Natural killer cell treated with Interleukin-12 subunit alpha and Interleukin-12 subunit beta and Interleukin-15 and Interleukin-18, amount 100 ng/mL, for 72 hours (primary cell): Measurements from ENCODE around the gene CDC14B. TPM values are rescaled to one million over a fixed set of nuclear protein-coding genes. Genes with fewer than 3 reads are reported as not detected.
"Not testable (repeated sequence)": the region's sequence is repeated elsewhere in the genome, so short reads cannot be mapped to it uniquely, and the experiment has no call there.

Source experiments
- ATAC-seq, 2 donors: fragments of 150-1000 bp; cut with Tn5 transposase in 1 of 2; sonication (Bioruptor Pico), chemical (Tn5 transposase) in 1 of 2; 2 replicates each; pipeline ENCODE4 v1.10.0; 2021
- DNase-seq: peaks from one replicate; pipeline ENCODE4 v3.0.0; 2022; ENCODE audit warnings: low spot score
- H3K27ac Mint-ChIP-seq, 2 donors: 1 replicate in 1 of 2; 2 replicates in 1 of 2; pipeline ENCODE4 v1.8.0; 2022; ENCODE audit warnings: mixed read lengths in 2 of 2, mild to moderate bottlenecking in 1 of 2, moderate library complexity in 1 of 2
- H3K27me3 Mint-ChIP-seq, 2 donors: 1 replicate in 1 of 2; 2 replicates in 1 of 2; pipeline ENCODE4 v1.8.0; 2022; ENCODE audit warnings: mixed read lengths in 2 of 2
- H3K36me3 Mint-ChIP-seq: one replicate; pipeline ENCODE4 v1.8.0; 2022; ENCODE audit warnings: mixed read lengths
- H3K4me1 Mint-ChIP-seq, 2 donors: 1 replicate in 1 of 2; 2 replicates in 1 of 2; pipeline ENCODE4 v1.8.0; 2022; ENCODE audit warnings: low read depth in 2 of 2, mixed read lengths in 2 of 2, mild to moderate bottlenecking in 1 of 2
- H3K4me3 Mint-ChIP-seq: one replicate; pipeline ENCODE4 v1.8.0; 2022; ENCODE audit warnings: mixed read lengths
- H3K9me3 Mint-ChIP-seq: 2 replicates; pipeline ENCODE4 v1.8.0; 2022; ENCODE audit warnings: mixed read lengths
- total RNA-seq, 2 donors: library from RNA; stranded (reverse); gene quantifications; one replicate each; pipeline ENCODE4 v1.2.3, GENCODE V29; 2022

Gene CDC14B
- total RNA-seq, 2 donors from 2014 or later = 0.45 to 3.1 TPM

DNA sequence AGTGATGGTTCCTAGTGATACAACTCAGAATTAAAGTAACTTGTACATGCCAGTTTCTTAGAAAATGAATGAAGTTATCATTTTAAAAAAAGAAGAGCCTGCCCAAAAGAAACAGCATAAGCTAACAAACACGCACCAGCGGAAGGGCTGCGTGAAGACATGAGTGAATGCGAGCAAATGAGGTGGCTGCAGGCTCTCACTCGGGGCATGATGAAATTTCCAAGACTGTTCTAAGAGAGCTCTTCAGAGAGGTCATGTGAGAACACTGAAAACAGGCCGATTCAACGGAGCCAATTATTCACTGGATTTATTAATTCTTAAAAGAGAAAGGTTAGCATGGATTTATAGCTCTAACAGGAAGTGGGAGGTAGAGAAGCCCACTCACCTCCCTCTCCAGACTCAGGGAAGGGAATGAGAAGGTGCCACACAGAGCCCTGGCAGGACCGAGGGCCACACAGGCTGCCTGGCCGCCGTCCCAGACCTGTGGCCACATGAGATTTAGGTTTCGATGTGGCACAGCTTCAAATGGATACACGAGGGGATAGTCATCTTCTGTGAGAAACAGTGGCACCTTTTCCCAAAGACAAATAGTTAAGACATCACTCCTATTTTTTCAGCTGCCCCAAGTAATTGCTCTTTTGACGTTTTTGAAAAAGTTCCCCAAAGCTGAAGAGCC, 114.2 kb downstream of the CDC14B start:
- Mint-ChIP-seq H3K27me3 (peaks cover 0 to 11% of the 10 kb centered on the region in 2 donors), H3K36me3 (no peaks in the 10 kb centered on the region), H3K27ac (no peak overlapping the region), H3K9me3 (no peaks in the 10 kb centered on the region), H3K4me1 (no peaks in the 10 kb centered on the region), H3K4me3 (no peak overlapping the region)
- ATAC-seq (no peak), DNase-seq (no peak)

DNA sequence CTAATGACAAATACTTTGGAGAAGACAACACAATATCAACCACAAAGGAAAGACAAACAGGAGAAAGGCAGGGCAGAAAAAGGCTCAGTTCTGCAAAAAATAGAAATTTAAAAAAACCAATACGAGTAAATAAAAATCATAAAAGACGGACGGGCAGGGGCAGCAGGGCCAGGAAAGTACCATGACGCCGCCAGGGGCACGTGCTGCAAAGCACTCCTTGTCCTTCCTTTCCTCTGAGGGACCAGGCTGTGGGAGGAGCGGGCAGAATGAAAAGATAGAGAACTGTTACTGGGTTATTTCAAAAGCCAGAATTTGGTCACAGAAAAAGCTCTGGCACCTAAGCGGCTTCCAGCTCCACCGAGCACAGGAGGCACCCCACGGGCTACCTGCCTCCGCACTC, 115.7 kb downstream of the CDC14B start:
- peaks cover 0 to 11% of the 10 kb centered on the region in 2 donors for H3K27me3 Mint-ChIP-seq
- DNase-seq (no peak), ATAC-seq (no peak)
- no peaks in the 10 kb centered on the region for H3K4me1 Mint-ChIP-seq
- H3K36me3 Mint-ChIP-seq = no peaks in the 10 kb centered on the region
- no peak overlapping the region for H3K4me3 Mint-ChIP-seq
- H3K9me3 Mint-ChIP-seq = no peaks in the 10 kb centered on the region
- H3K27ac Mint-ChIP-seq = no peak overlapping the region

DNA sequence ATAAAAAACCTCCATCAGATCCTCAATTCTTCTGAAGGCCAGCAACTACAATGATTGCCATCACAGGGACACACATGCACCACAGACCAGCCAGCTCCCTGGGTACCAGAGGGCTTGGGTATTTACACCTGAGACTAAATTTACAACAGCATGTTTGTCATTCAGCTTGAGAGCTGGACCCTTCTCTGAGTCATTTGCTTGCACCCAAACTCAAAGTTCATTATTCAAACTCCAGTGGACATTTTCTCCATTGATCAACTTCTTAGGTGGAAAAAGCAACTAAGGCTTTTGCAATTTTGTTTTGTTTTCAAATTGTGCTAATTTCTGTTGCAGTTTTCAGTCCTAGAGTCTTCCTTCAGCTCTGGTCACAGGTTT, 116.3 kb downstream of the CDC14B start:
- peaks cover 0 to 11% of the 10 kb centered on the region in 2 donors for H3K27me3 Mint-ChIP-seq
- not testable (repeated sequence) for H3K36me3 Mint-ChIP-seq, H3K4me3 Mint-ChIP-seq, DNase-seq, H3K4me1 Mint-ChIP-seq, H3K27ac Mint-ChIP-seq, ATAC-seq, H3K9me3 Mint-ChIP-seq

- H3K4me1 Mint-ChIP-seq = no peaks in the 10 kb centered on the region
- H3K36me3 Mint-ChIP-seq = no peaks in the 10 kb centered on the region
- no peak for ATAC-seq
- H3K27ac Mint-ChIP-seq = no peak overlapping the region
- peaks cover 0 to 11% of the 10 kb centered on the region in 2 donors for H3K27me3 Mint-ChIP-seq
- H3K4me3 Mint-ChIP-seq = no peak overlapping the region
- H3K9me3 Mint-ChIP-seq = no peaks in the 10 kb centered on the region
- DNase-seq = no peak
Measured at GRCh38 chr9:96502539-96503373, 116.9 kb downstream of the CDC14B start.

GRCh38 chr9:96501633-96502538, 117.8 kb downstream of the CDC14B start:
- no peaks in the 10 kb centered on the region for H3K9me3 Mint-ChIP-seq
- DNase-seq = no peak
- ATAC-seq = no peak
- no peak overlapping the region for H3K27ac Mint-ChIP-seq
- H3K4me1 Mint-ChIP-seq = no peaks in the 10 kb centered on the region
- H3K36me3 Mint-ChIP-seq = no peaks in the 10 kb centered on the region
- H3K4me3 Mint-ChIP-seq = no peak overlapping the region
- H3K27me3 Mint-ChIP-seq = peaks cover 0 to 11% of the 10 kb centered on the region in 2 donors

GRCh38 chr9:96500696-96501632, 118.7 kb downstream of the CDC14B start:
- DNase-seq (no peak), ATAC-seq (no peak)
- Mint-ChIP-seq H3K4me3 (no peak overlapping the region), H3K27me3 (peaks cover 0 to 11% of the 10 kb centered on the region in 2 donors), H3K4me1 (no peaks in the 10 kb centered on the region), H3K27ac (no peak overlapping the region), H3K36me3 (no peaks in the 10 kb centered on the region), H3K9me3 (no peaks in the 10 kb centered on the region)

- no peak for DNase-seq
- Mint-ChIP-seq H3K27me3 (peaks cover 0 to 8% of the 10 kb centered on the region in 2 donors), H3K9me3 (no peaks in the 10 kb centered on the region), H3K36me3 (no peaks in the 10 kb centered on the region), H3K4me1 (no peaks in the 10 kb centered on the region), H3K4me3 (no peak overlapping the region), H3K27ac (no peak overlapping the region)
- no peak for ATAC-seq
Measured at GRCh38 chr9:96499257-96499656, 120.4 kb downstream of the CDC14B start.

DNA sequence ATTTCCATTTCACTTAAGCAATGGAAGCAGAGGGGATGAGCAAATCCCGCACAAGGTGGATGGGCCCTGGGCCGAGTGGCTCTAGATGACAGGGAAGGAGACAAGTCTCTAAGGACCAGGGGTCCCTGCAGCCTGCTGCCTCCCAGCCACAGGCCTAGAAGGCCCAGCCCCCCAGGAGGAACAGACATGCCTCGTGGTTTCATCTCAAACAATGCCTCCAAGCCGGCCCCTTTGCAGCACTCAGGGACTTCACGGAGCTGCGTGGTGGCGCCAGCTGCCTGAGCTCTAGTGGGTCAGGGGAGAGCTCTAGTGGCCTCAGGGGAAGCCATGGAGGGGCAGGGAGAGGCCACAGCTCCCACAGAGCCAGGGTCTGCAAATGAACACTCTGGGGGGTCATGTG, 120.8 kb downstream of the CDC14B start:
- no peak for DNase-seq
- Mint-ChIP-seq H3K9me3 (no peaks in the 10 kb centered on the region), H3K27ac (no peak overlapping the region), H3K27me3 (peaks cover 0 to 5% of the 10 kb centered on the region in 2 donors), H3K4me3 (no peak overlapping the region), H3K4me1 (no peaks in the 10 kb centered on the region), H3K36me3 (no peaks in the 10 kb centered on the region)
- peak in 1 of 2 donors; percentile 18 for ATAC-seq

DNA sequence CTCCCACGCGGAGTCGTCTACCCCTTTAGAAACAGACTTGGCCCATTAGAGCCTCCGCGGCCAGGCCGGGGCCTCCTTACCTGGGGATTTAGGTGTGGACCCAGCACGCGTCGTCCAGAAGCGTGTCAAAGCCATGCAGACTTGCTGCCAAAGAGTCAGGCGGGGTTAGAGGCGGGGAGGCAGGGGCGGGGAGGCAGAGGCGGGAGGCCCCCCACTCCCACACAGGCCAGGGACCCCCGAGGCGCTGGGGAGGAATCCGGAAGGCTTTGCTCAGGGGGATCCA, 122.6 kb downstream of the CDC14B start:
- Mint-ChIP-seq H3K9me3 (no peaks in the 10 kb centered on the region), H3K4me3 (no peak overlapping the region)

GRCh38 chr9:96496368-96497116, 123.1 kb downstream of the CDC14B start:
- Mint-ChIP-seq H3K4me1 (peaks cover 2 to 4% of the 10 kb centered on the region in 2 donors), H3K4me3 (no peak overlapping the region), H3K27ac (no peak overlapping the region), H3K9me3 (no peaks in the 10 kb centered on the region), H3K36me3 (no peaks in the 10 kb centered on the region), H3K27me3 (no peaks in the 10 kb centered on the region)
- no peak for DNase-seq
- peak in 1 of 2 donors; percentile 37 for ATAC-seq

More for the DNA sequence above, 122.6 kb downstream of the CDC14B start:
- ATAC-seq (no peak), DNase-seq (no peak)
- peaks cover 0 to 2% of the 10 kb centered on the region in 2 donors for H3K27me3 Mint-ChIP-seq
- no peaks in the 10 kb centered on the region for H3K36me3 Mint-ChIP-seq
- H3K4me1 Mint-ChIP-seq = no peaks in the 10 kb centered on the region
- no peak overlapping the region for H3K27ac Mint-ChIP-seq

DNA sequence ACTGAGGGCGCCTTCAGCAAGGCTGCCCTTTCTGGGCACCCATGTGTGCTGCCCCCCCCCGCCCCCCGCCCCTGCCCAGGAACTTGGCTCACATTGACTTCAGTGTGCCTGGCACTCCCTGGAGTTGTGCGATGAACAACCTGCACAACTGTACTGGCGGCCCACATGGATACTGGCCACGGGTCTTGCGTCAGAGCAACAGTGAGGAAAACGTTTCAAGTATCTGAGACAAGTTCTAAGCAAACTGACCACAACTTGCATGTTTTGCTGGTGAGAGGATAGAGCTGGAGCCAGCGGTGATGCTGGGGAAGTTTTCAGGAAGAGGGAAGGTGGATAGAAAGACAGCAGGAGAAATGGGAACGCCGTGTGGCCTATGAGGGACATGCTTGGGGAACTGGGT, 124.3 kb downstream of the CDC14B start:
- DNase-seq (no peak), ATAC-seq (no peak)
- Mint-ChIP-seq H3K27ac (no peak overlapping the region), H3K36me3 (no peaks in the 10 kb centered on the region), H3K9me3 (no peaks in the 10 kb centered on the region), H3K27me3 (no peaks in the 10 kb centered on the region), H3K4me3 (no peak overlapping the region), H3K4me1 (peaks cover 2 to 9% of the 10 kb centered on the region in 2 donors)

DNA sequence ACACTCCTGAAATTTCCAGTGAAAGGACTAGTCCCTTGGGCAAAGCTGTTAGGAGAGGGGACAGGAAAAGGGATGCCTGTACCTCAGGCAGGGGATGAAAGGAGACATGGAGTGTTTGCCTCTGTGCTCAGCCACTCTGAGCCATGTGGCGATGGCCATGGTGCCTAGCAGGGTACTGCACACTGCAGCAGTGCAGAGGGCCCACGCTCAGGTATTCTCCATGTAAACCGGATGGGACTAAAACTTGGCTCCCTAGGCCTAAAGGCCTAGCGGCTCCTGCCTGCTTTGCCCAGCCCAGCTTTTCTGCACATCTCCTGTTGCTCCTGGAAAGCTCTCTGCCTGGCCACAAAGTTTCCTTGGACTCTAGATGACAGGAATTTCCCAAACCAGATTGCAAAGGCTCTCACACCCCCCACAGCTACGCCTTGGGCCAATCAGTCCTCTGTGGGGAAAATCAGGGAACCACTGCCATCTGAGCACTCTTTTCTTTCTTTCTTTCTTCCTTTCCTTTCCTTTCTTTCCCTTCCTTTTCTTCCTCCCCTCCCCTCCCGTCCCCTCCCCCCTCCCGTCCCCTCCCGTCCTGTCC, 125.3 kb downstream of the CDC14B start:
- no peak for DNase-seq
- Mint-ChIP-seq H3K27ac (no peak overlapping the region), H3K36me3 (no peaks in the 10 kb centered on the region), H3K9me3 (no peaks in the 10 kb centered on the region), H3K4me3 (no peak overlapping the region), H3K4me1 (peaks cover 2 to 9% of the 10 kb centered on the region in 2 donors), H3K27me3 (no peaks in the 10 kb centered on the region)
- ATAC-seq = no peak
